ENCODE measurements around the gene SERINC4. TPM values are rescaled to one million over a fixed set of nuclear protein-coding genes. Genes with fewer than 3 reads are reported as not detected.
"Not testable (repeated sequence)": the region's sequence is repeated elsewhere in the genome, so short reads cannot be mapped to it uniquely, and the experiment has no call there.

SERINC4 gene
- total and polyA plus RNA-seq, 10 of the 15 experiments (the other 5 are each of a cell fraction or from before 2014, with no cell fraction given), result 0.06 to 0.96 (median 0.26) TPM; not detected in 1

DNA sequence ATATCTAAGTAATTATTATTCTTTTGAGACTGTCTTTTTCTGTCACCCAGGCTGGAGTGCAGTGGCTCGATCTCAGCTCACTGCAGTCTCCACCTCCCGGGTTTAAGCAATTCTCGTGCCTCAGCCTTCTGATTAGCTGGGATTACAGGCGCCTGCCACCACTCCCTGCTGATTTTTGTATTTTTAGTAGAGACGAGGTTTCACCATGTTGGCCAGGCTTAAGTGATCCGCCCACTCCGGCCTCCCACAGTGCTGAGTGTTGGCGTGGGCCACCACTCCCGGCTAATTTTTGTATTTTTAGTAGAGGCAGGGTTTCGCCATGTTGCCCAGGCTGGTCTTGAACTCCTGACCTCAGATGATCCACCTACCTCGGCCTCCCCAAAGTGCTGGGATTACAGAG, 25.3 kb upstream of the SERINC4 start:
- H4K20me1 ChIP-seq (ENCODE audit: control insufficient read depth, insufficient read depth); H3K36me3 ChIP-seq (ENCODE audit: control insufficient read depth in 2 of 2, insufficient read depth in 2 of 2, low read length in 1 of 2); H3K27ac ChIP-seq (ENCODE audit: control insufficient read depth, insufficient read depth); ATAC-seq; FAIRE-seq; H3K4me3 ChIP-seq; H3K9me3 ChIP-seq (replicated peaks; ENCODE audit: control insufficient read depth, insufficient read depth, low read length); DNase-seq (ENCODE audit: low read depth, low spot score); in situ Hi-C loops (cut with MboI); H3K9ac ChIP-seq (ENCODE audit: control insufficient read depth, insufficient read depth, low read length); BruUV-seq (replicated peaks); H3K27me3 ChIP-seq (replicated peaks in 1 of 2; ENCODE audit: control insufficient read depth in 2 of 2, insufficient read depth in 2 of 2, low read length in 1 of 2); H3K4me2 ChIP-seq (ENCODE audit: control insufficient read depth, insufficient read depth); H2AFZ ChIP-seq (ENCODE audit: control insufficient read depth, low read depth, low read length): not testable (repeated sequence)
- intact Hi-C loops (cut with micrococcal nuclease; ENCODE audit: unreplicated experiment), result loop anchor here (5.0 kb wide), 2 partner anchors 33 to 48 kb away; partner anchors contain the start of genes ELL3 and SERF2
- POLR2A ChIA-PET, result interaction anchor here (0.7 to 6.3 kb wide), 11 partner anchors 12 to 515 kb away, joined by 3 to 74 read pairs (median 4); partner anchors contain the start of genes ELL3, HYPK, SERF2 and SERINC4
- RAD21 ChIA-PET (ENCODE audit: unreplicated experiment), result interaction anchor here (0.7 to 3.4 kb wide), 9 partner anchors 16 to 76 kb away, joined by 3 to 27 read pairs (median 4); partner anchors contain the start of genes HYPK and SERINC4
- SMC1A ChIA-PET (ENCODE audit: uncharacterized antibody, unreplicated experiment), result interaction anchor here (0.8 to 4.3 kb wide), 8 partner anchors 16 to 55 kb away, joined by 3 to 34 read pairs (median 6); partner anchors contain the start of genes ELL3, HYPK, SERF2 and SERINC4
- 86% methylated on average over 11 of the region's 11 CpGs for WGBS (ENCODE audit: insufficient coverage, insufficient replicate concordance, low lambda C conversion rate, missing lambda C conversion rate)
- CTCF ChIA-PET, result interaction anchor here (1.0 to 2.0 kb wide), 6 partner anchors 8 to 46 kb away, joined by 3 to 19 read pairs (median 3); partner anchors contain the start of gene SERF2
- H3K4me1 ChIP-seq (ENCODE audit: control insufficient read depth, insufficient read depth, low read length), result peaks cover 13% of the 10 kb centered on the region; the same call in 1 of the 2 replicates
- H3K79me2 ChIP-seq (ENCODE audit: control insufficient read depth, insufficient read depth, low read length), result peaks cover 79% of the 10 kb centered on the region

DNA sequence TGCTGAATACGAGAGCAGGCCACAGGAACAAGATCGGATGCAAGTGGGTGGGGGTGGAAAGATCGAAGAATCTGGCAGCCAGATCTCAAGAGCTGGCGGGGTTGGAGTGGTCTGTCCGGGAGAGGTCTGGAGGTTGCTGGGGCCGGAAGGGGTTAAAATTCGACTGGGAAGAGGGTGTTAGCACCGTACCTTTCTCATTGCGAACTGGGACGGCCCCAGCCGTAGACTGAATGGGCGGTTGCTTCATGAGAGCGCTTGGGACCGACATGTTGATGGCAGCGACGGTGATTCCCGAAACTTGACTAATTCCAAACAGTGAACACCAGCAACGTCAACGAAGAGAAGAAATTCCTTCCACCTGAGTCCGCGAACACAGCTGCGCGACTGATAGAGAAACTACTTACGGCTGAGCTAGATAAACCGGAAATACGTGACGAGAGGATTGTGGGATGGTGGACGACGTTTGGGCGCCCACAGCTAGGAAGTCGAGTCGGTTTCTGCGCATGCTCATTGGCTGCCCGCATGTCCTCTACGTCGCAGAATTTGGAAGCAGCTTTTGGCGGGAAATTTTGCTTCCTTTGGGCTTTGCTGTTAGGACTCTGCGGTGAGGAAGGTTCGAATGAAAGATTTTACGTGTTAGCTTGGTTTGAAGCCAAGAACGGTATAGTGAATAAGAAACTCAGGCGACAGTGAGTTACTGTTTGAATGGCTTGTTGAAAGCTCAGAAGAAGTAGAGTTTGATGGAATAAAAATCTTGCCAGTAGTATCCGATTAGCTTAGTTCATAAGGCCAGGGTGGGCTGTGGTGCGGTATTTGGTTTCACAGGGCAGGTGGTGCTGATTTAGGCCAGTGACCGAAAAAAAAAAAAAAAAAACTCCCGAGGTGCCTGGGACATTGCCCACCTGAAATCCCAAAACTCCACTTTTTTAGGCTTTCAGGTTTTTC, 24.6 kb upstream of the SERINC4 start, which contains the start of gene MFAP1:
Gene MFAP1, minus strand, starts transcription at position 389 of the 945 bp plus-strand sequence. Its CDS starts 121 bp downstream, at position 268.
- Histone ChIP-seq H3K9me3 (replicated peaks; ENCODE audit: control insufficient read depth, insufficient read depth, low read length) (no peaks in the 10 kb centered on the region), H4K20me1 (ENCODE audit: control insufficient read depth, insufficient read depth) (no peaks in the 10 kb centered on the region), H3K36me3 (ENCODE audit: control insufficient read depth in 2 of 2, insufficient read depth in 2 of 2, low read length in 1 of 2) (peaks cover 0 to 3% of the 10 kb centered on the region in 2 experiments; a peak in 2 of 4 replicates), H3K4me1 (ENCODE audit: control insufficient read depth, insufficient read depth, low read length) (peaks cover 10% of the 10 kb centered on the region; the same call in 1 of the 2 replicates), H3K27ac (ENCODE audit: control insufficient read depth, insufficient read depth) (peak within 1 kb of the TSS; percentile 86), H3K27me3 (replicated peaks in 1 of 2; ENCODE audit: control insufficient read depth in 2 of 2, insufficient read depth in 2 of 2, low read length in 1 of 2) (no peaks in the 10 kb centered on the region), H3K4me2 (ENCODE audit: control insufficient read depth, insufficient read depth) (peak within 1 kb of the TSS; percentile 82), H2AFZ (ENCODE audit: control insufficient read depth, low read depth, low read length) (peak within 1 kb of the TSS; percentile 63), H3K79me2 (ENCODE audit: control insufficient read depth, insufficient read depth, low read length) (peaks cover 80% of the 10 kb centered on the region), H3K4me3 (peak within 1 kb of the TSS; percentile 78), H3K9ac (ENCODE audit: control insufficient read depth, insufficient read depth, low read length) (peak within 1 kb of the TSS; percentile 80)
- FAIRE-seq, result peak; percentile 99
- ChIA-PET CTCF (interaction anchor here (0.7 to 2.0 kb wide), 8 partner anchors 8 to 54 kb away, joined by 3 to 19 read pairs (median 3); partner anchors contain the start of genes ELL3 and SERF2), RAD21 (ENCODE audit: unreplicated experiment) (interaction anchor here (1.0 to 3.4 kb wide), 10 partner anchors 13 to 75 kb away, joined by 3 to 27 read pairs (median 4); partner anchors contain the start of genes ELL3, HYPK and SERINC4), SMC1A (ENCODE audit: uncharacterized antibody, unreplicated experiment) (interaction anchor here (0.8 to 4.3 kb wide), 13 partner anchors 13 to 54 kb away, joined by 3 to 34 read pairs (median 4); partner anchors contain the start of genes ELL3, HYPK, SERF2 and SERINC4), POLR2A (interaction anchor here (0.5 to 6.3 kb wide), 19 partner anchors 12 to 817 kb away, joined by 3 to 74 read pairs (median 4); partner anchors contain the start of genes ELL3, HYPK, SERF2 and SERINC4)
- intact Hi-C loops (cut with micrococcal nuclease; ENCODE audit: unreplicated experiment) (loop anchor here (5.0 kb wide), 2 partner anchors 32 to 47 kb away; partner anchors contain the start of genes ELL3 and SERF2), in situ Hi-C loops (cut with MboI) (no loop called here)
- TSS peak; percentile 93 for BruUV-seq (replicated peaks)
- 4% methylated on average over 45 of the region's 46 CpGs for WGBS (ENCODE audit: insufficient coverage, insufficient replicate concordance, low lambda C conversion rate, missing lambda C conversion rate)
- peak; percentile 78 for ATAC-seq
- DNase-seq (ENCODE audit: low read depth, low spot score), result peak; percentile 93
- TF ChIP-seq CHD4 (IDR thresholded peaks at IDR 0.05) (no peak), IKZF2 (IDR thresholded peaks at IDR 0.05) (peak; percentile 46 to 52; a peak in 1 of 4 replicates), MYB (IDR thresholded peaks at IDR 0.05; ENCODE audit: borderline replicate concordance, low read depth, low read length) (no peak), SMARCA5 (IDR thresholded peaks at IDR 0.05) (no peak), EGR1 (IDR thresholded peaks at IDR 0.05; ENCODE audit: borderline replicate concordance in 1 of 2, low read depth in 2 of 2, low read length in 2 of 2) (0 out of 3 replicates have a peak, but pooled peaks of 1 of the 2 experiments have one; percentile 27), CHD2 (IDR thresholded peaks at IDR 0.05; ENCODE audit: borderline replicate concordance, low read depth, low read length) (no peak), RB1 (IDR thresholded peaks at IDR 0.05; ENCODE audit: borderline replicate concordance) (peak; percentile 92; the same call in 1 of the 2 replicates), PML (IDR thresholded peaks at IDR 0.05; ENCODE audit: low read length) (peak; percentile 98), MYC (IDR thresholded peaks at IDR 0.05; ENCODE audit: insufficient read depth, insufficient read length, insufficient replicate concordance, low read length, severe bottlenecking) (no peak), TCF12 (IDR thresholded peaks at IDR 0.05; ENCODE audit: low read depth, low read length) (peak; percentile 63; the same call in 1 of the 2 replicates), PAX8 (IDR thresholded peaks at IDR 0.05) (no peak)
- TF ChIP-seq, protein P1, sequence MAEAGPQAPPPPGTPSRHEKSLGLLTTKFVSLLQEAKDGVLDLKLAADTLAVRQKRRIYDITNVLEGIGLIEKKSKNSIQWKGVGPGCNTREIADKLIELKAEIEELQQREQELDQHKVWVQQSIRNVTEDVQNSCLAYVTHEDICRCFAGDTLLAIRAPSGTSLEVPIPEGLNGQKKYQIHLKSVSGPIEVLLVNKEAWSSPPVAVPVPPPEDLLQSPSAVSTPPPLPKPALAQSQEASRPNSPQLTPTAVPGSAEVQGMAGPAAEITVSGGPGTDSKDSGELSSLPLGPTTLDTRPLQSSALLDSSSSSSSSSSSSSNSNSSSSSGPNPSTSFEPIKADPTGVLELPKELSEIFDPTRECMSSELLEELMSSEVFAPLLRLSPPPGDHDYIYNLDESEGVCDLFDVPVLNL (IDR thresholded peaks at IDR 0.05; ENCODE audit: low read depth, low read length), result peak; percentile 87
